ENCODE measurements around the gene OBSCN.
A peak's percentile ranks its signal among the peaks of the same experiment; 100 is the strongest.

Gene OBSCN

DNA sequence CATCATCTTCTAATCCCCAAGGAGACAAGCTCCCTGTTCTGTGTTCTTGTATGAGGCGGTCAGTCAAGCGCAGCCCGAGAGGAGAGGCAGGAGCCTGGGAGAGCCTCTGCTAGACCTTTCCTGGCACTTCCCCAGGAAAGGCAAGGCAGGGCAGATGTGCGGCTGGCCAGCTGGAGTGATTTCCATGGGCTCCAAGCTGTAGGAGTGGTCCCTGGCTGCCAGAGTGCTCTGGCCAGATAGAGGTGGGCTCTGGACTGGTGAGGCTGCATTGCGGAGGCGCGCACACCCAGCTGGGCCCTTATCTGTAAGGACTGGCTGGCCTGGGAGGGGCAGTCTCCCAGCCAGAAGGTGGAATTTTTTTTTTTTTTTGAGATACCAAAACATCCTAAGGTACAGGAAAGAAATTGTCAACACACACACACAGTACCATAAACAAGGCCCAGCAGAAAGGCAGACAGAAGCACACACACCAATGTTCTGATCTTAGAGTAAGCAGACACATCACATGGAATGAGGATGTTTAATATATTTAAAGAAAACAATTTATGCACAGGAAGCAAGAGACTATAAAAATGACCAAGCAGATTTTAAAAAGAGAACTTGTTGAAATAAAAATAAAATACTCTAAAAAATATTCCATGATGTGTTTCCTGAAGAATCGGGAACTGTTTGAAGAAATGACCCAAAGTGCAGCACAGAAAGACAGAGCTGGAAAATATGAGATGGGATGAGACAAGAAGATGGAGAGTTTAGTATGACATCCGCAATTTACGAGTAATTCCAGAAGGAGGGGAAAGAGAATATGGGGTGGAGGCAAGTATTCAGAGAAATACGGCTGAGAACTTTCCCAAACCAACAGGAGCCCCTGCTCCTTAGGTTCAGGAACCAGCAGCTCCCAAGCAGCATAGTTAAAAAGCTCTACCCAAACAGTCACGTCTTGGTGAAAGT is 28.8 kb upstream of the OBSCN start:
- H3K27ac ChIP-seq: no peak overlapping the region
- TF ChIP-seq, protein P1, sequence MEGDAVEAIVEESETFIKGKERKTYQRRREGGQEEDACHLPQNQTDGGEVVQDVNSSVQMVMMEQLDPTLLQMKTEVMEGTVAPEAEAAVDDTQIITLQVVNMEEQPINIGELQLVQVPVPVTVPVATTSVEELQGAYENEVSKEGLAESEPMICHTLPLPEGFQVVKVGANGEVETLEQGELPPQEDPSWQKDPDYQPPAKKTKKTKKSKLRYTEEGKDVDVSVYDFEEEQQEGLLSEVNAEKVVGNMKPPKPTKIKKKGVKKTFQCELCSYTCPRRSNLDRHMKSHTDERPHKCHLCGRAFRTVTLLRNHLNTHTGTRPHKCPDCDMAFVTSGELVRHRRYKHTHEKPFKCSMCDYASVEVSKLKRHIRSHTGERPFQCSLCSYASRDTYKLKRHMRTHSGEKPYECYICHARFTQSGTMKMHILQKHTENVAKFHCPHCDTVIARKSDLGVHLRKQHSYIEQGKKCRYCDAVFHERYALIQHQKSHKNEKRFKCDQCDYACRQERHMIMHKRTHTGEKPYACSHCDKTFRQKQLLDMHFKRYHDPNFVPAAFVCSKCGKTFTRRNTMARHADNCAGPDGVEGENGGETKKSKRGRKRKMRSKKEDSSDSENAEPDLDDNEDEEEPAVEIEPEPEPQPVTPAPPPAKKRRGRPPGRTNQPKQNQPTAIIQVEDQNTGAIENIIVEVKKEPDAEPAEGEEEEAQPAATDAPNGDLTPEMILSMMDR (conservative IDR thresholded peaks at IDR 0.05): no peak
- TF ChIP-seq ZFX (IDR thresholded peaks at IDR 0.05): no peak

DNA sequence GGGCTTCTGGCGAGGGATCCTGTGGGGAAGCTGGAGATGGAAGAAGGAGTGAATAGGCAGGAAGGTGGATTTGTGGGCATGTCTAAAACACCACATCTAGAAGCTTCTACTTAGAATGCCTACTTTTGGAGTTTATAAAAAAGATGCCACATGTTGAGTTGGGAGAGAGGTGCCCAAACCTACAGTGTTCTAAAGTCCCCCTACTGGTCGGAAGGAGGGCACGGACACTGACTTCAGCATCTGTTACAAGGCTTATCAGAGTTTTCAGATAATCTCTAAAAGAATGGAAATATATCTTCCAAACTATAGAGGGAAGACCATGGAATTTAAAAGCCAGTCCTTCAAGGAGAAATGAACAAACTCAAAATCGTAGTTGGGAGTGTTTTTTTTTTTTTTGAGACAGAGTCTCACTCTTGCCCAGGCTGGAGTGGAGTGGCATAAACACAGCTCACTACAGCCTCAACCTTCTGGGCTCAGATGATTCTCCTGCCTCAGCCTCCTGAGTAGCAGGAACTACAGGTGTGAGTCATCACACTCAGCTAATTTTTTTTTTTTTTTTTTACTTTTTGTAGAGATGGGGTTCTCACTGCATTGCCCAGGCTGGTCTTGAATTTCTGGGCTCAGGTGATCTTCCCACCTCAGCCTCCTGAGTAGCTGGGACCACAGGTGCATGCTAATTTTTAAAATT is 27.4 kb upstream of the OBSCN start:
- TF ChIP-seq ZFX (IDR thresholded peaks at IDR 0.05): no peak
- TF ChIP-seq, protein P1 (conservative IDR thresholded peaks at IDR 0.05): peak; percentile 50
- H3K27ac ChIP-seq: no peak overlapping the region

DNA sequence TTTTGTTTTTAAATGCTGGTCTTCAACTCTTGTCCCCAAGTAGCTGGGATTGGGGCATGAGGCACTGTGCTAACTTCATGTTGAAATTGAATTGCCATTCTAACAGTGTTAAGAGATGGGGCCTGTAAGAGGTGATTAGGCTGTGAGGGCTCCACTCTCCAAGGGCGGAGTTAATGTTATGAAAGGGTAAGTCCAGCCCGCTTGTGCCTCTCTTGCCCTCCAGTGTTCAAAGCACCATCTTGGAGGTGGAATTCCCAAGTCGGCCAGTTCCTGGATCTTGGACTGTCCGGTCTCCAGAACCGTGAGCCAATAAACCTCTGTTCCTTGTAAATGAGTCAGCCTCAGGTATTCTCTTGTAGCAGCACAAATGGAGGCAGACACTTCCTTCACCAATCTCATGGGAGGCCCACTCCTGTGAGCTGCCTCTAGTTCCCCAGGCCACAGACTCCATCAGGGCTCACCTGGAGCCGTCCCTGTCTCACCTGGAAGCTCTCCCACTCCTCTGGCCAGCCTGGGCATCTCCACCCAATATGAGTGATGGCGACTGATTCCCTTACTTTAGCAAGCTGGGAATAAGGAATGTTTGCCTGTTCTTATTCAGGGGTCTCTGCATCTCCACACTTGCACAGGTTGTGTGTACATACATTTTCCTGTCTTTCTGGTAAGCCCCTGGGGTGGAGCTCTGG is 26.7 kb upstream of the OBSCN start:
- TF ChIP-seq, protein P1 (conservative IDR thresholded peaks at IDR 0.05): no peak
- no peak for TF ChIP-seq ZFX (IDR thresholded peaks at IDR 0.05)
- H3K27ac ChIP-seq: no peak overlapping the region

DNA sequence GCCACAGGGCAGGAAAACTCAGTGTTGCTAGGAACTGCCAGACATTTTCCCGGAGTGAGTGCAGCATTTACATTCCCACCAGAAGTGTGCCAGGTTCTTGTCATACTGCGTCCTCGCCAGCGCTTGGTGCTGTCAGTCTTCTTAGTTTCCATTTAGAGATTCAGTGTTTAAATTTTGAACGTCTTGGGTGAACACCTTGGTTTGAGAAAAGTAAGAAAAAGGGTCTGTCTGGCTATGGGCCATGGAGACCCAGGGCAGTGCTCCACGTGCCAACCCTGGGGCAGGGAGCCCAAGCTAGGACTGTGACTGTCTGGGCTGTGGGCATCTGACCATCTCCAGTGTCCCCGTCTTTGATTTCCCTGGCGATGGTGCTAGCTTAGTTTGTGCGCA is 26.2 kb upstream of the OBSCN start:
- H3K27ac ChIP-seq: no peak overlapping the region
- TF ChIP-seq ZFX (IDR thresholded peaks at IDR 0.05): no peak
- TF ChIP-seq, protein P1 (conservative IDR thresholded peaks at IDR 0.05): no peak

DNA sequence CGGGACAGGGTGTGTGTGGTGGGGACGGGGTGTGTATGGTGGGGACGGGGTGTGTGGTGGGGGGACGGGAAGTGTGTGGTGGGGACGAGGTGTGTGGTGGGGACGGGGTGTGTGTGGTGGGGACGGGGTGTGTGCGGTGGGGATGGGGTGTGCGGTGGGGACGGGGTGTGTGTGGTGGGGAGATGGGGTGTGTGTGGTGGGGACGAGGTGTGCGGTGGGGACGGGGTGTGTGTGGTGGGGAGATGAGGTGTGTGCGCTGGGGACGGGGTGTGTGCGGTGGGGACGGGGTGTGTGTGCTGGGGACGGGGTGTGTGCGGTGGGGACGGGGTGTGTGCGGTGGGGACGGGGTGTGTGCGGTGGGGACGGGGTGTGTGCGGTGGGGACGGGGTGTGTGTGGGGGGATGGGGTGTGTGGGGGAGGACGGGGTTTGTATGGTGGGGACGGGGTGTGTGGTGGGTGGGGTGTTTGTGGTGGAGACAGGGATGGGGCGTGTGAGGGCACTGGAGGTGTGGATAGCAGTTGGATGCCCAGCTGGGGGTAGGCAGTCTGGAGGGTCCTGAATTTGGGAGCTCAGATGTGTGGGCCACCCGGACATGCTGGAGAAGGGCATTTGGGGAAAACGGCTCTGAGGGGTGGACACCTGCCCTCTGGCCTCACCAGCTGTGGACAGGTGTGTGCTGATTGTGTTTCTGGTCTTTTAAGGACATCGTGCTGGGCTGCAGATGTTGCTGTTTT is 25.4 kb upstream of the OBSCN start:
- no peak for TF ChIP-seq ZFX (IDR thresholded peaks at IDR 0.05)
- TF ChIP-seq, protein P1 (conservative IDR thresholded peaks at IDR 0.05): no peak
- no peak overlapping the region for H3K27ac ChIP-seq

DNA sequence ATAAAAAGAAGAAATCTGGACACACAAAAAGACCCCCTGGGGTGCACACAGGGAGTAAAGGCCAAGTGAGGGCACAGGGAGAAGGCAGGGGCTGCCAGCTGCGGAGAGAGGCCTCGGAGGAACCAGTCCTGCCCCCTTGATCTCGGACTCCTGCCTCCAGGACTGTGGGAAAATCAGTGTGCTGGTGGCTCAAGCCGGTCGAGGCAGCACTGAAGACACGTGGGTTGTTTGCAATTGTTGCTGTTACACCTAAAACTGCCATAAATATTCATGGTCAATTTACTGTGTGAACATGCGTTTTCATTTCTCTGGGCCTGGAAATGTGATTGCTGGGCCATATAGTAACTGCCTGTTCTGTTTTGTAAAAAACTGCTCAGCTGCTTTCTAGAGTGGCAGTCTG is 23.7 kb upstream of the OBSCN start:
- no peak for TF ChIP-seq ZFX (IDR thresholded peaks at IDR 0.05)
- TF ChIP-seq, protein P1 (conservative IDR thresholded peaks at IDR 0.05): no peak

More for the DNA sequence above, 23.7 kb upstream of the OBSCN start:
- H3K27ac ChIP-seq: no peak overlapping the region

All from C4-2B (cell line).